Endothelial cell (in vitro differentiated cells): ENCODE data around the gene ACADL. TPM values are rescaled to one million over a fixed set of nuclear protein-coding genes. Genes with fewer than 3 reads are reported as not detected.

ENCODE experiments used
- DNase-seq: peaks from one replicate; pipeline ENCODE4 v3.0.0; 2021; ENCODE audit warnings: low spot score
- H3K27ac Mint-ChIP-seq: one replicate; pipeline ENCODE4 v1.8.0; 2021; ENCODE audit warnings: mixed read lengths, inconsistent platforms; ENCODE audit not compliant: unreplicated experiment
- H3K27me3 Mint-ChIP-seq: one replicate; pipeline ENCODE4 v1.8.0; 2021; ENCODE audit warnings: mild to moderate bottlenecking, moderate library complexity, mixed read lengths, inconsistent platforms; ENCODE audit not compliant: unreplicated experiment
- H3K36me3 Mint-ChIP-seq: one replicate; pipeline ENCODE4 v1.8.0; 2021; ENCODE audit warnings: mild to moderate bottlenecking, low read depth, mixed read lengths, inconsistent platforms; ENCODE audit not compliant: unreplicated experiment
- H3K4me1 Mint-ChIP-seq: one replicate; pipeline ENCODE4 v1.8.0; 2021; ENCODE audit warnings: mild to moderate bottlenecking, mixed read lengths, inconsistent platforms; ENCODE audit not compliant: unreplicated experiment
- H3K4me3 Mint-ChIP-seq: one replicate; pipeline ENCODE4 v1.8.0; 2021; ENCODE audit warnings: mild to moderate bottlenecking, mixed read lengths, inconsistent platforms; ENCODE audit not compliant: unreplicated experiment
- H3K9me3 Mint-ChIP-seq: one replicate; pipeline ENCODE4 v1.8.0; 2021; ENCODE audit warnings: mixed read lengths, inconsistent platforms; ENCODE audit not compliant: unreplicated experiment
- total RNA-seq: library from RNA; stranded (reverse); fragmentation: NEBNext Ultra II Directional; extraction: Animal tissue kit (Norgen Biotek cat#: 25700); gene quantifications from one replicate; pipeline ENCODE4 v1.2.1, GENCODE V29; 2021; ENCODE audit not compliant: unreplicated experiment
- TF ChIP-seq, protein P1 (sequence below): fragments of 200-600 bp; sonication (generic); IDR thresholded peaks from one replicate; pipeline ENCODE4 v1.5.0; 2021; ENCODE audit warnings: antibody characterized with exemption; ENCODE audit not compliant: unreplicated experiment

Gene ACADL
- total RNA-seq, 1 donor from 2014 or later = not detected

DNA sequence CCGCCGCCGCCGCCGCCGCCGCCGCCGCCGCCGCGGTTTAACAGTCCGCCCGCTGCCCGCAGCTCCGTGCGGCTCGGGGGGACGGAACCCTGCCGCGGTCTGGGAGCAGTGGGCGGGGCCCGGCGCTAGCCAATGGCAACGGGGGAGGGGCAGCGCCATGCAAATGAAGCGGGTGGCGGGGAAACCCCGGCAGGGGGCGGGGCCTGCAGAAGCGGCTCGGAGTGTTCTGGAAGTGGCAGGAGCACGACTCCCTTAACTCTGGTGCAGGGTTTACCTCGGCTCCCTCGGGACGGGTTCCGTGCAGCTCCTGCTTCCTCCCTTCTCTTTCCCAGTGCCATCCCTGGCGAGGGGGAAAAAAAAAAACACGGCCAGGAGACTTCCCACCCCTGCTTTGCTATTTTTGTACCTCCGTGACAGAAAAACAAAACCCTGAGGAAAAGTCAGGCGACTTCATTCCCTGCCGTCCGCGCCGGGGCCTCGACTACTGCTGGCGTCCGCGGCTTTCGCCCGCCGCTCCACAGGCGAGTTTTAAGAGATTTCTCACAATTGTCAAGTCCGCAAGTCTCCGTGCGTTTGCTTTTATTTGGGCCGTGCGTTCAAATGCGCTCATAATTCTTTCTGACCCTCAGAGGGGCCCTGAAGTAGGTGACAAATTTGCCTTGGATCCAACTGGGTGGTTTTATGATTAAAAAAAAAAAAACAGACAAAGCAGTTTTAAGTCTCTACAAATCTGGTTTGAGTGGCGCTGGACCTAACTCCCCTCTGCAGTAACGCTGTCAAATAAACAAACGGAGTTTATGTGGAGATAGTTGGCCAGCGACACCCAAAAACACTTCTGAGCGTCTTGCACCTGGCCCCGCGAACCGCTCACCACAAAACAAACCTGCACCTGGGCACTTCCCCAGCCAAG is 53.7 kb downstream of the ACADL start, which contains the start of gene KANSL1L:
TSS of gene KANSL1L (minus strand) at position 101 of the 910 bp plus-strand sequence. CDS start 16,827 bp downstream, outside the sequence.
- Mint-ChIP-seq H3K27ac (peak within 1 kb of the TSS; percentile 99), H3K4me1 (peaks cover 13% of the 10 kb centered on the region), H3K36me3 (peaks cover 3% of the 10 kb centered on the region), H3K27me3 (peaks cover 17% of the 10 kb centered on the region), H3K4me3 (peak within 1 kb of the TSS; percentile 98), H3K9me3 (no peaks in the 10 kb centered on the region)
- TF ChIP-seq, protein P1, sequence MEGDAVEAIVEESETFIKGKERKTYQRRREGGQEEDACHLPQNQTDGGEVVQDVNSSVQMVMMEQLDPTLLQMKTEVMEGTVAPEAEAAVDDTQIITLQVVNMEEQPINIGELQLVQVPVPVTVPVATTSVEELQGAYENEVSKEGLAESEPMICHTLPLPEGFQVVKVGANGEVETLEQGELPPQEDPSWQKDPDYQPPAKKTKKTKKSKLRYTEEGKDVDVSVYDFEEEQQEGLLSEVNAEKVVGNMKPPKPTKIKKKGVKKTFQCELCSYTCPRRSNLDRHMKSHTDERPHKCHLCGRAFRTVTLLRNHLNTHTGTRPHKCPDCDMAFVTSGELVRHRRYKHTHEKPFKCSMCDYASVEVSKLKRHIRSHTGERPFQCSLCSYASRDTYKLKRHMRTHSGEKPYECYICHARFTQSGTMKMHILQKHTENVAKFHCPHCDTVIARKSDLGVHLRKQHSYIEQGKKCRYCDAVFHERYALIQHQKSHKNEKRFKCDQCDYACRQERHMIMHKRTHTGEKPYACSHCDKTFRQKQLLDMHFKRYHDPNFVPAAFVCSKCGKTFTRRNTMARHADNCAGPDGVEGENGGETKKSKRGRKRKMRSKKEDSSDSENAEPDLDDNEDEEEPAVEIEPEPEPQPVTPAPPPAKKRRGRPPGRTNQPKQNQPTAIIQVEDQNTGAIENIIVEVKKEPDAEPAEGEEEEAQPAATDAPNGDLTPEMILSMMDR = no peak
- peak; percentile 100 for DNase-seq

DNA sequence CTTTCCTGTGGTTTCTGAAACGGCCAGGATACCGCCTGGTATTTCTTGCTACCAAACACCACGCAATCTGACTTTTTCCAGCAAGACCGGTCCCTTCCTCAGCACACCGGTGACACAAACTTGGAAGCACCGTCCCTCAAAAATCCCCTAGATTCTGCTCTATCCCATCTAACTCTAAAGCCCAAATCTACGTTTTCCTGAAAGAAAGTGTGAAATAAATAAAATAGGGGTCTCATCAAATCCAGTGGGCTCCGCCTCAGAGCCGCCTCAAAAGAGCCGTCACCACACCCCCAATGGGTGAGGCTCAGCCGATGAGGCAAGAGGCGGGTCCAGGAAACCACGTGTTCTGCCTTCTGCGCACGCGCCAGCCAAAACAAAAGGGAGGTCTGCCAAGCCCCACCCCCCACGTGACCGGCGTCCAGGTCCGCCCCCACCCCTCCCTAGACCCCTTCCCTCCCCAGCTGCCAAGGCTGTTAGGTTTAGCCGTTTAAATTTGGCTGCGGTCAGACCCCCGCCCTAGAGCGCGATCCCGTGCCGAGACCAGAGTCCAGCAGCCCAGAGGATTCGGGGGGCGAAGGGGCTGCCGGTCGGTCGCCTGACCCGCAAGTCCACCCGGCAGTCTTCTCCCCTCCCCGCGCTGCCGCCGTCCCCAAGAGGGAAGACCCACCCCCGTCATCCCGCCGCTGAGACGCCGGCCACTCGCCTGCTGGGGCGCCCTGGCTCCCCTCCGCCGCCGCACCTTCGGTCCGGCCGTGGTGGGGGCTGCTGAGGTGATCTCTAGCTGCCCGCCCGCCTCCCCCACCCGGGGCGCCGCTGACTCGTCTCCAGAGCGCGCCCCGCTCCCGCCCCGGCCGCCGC is 54.6 kb downstream of the ACADL start:
- peaks cover 17% of the 10 kb centered on the region for H3K27me3 Mint-ChIP-seq
- peaks cover 3% of the 10 kb centered on the region for H3K36me3 Mint-ChIP-seq
- H3K4me1 Mint-ChIP-seq = peaks cover 13% of the 10 kb centered on the region
- peak overlapping the region; percentile 98 for H3K4me3 Mint-ChIP-seq
- peak overlapping the region; percentile 99 for H3K27ac Mint-ChIP-seq
- H3K9me3 Mint-ChIP-seq = no peaks in the 10 kb centered on the region
- TF ChIP-seq, protein P1 = no peak
- DNase-seq = peak; percentile 98

DNA sequence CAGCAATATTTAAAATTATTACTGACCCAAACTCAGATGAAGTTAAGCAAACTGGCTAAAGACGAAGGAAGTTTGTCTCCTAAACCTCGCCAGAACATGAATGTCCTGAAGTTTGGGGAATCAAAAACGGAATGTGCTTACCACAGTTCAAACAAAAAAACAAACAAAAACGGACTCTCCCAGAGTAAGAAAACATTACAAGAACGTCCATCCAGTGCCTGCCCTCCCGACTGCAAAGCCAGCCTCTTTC is 55.1 kb downstream of the ACADL start:
- Mint-ChIP-seq H3K36me3 (peaks cover 3% of the 10 kb centered on the region), H3K4me3 (peak overlapping the region; percentile 98), H3K27ac (peak overlapping the region; percentile 99), H3K4me1 (peaks cover 13% of the 10 kb centered on the region), H3K9me3 (no peaks in the 10 kb centered on the region), H3K27me3 (peaks cover 17% of the 10 kb centered on the region)
- TF ChIP-seq, protein P1 = no peak
- DNase-seq = no peak

DNA sequence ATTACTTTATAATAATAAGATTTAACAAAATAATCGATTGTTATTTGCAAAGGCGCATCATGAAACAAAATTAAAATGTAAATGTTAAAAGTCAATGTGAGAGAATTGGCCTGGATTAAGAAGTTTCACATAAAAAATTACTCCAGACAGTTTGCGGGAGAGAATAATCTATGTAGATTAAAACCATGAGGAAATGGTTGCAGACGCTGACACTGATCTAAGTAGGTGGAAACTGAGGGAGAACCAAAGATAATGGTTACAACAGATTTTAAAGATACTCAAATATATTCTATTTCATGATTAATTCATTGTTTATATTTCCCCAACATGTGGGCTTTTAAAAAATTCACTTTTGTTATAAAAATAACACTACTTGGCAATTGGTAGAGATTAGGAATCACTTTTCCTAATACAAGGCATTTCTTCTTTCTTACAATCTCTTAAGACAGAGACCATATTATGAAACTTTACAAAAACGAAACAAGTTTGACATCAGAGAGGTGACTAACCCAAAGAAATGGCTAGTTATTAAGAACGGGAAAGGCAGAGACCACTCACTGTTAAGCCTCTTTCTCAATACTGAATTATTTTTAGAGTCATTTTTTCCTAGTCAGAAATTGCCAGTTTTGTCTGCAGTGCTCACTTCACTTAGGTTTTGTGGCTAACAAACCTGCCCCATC is 55.6 kb downstream of the ACADL start:
- H3K4me1 Mint-ChIP-seq = peaks cover 13% of the 10 kb centered on the region
- H3K36me3 Mint-ChIP-seq = peaks cover 3% of the 10 kb centered on the region
- TF ChIP-seq, protein P1 = no peak
- peak overlapping the region; percentile 98 for H3K4me3 Mint-ChIP-seq
- no peaks in the 10 kb centered on the region for H3K9me3 Mint-ChIP-seq
- H3K27me3 Mint-ChIP-seq = peaks cover 17% of the 10 kb centered on the region
- no peak for DNase-seq
- peak overlapping the region; percentile 99 for H3K27ac Mint-ChIP-seq
